GM06990 (cell line): ENCODE results near the gene POLR2E.

ENCODE experiments used
- DNase-seq: peaks from one replicate; pipeline ENCODE4 v3.0.0-alpha.2; 2011; ENCODE audit not compliant: insufficient read length; ENCODE audit errors: extremely low read depth
- H3K27me3 ChIP-seq: replicated peaks from 2 replicates; pipeline ENCODE4 v1.6.0; 2011; ENCODE audit warnings: low read length; ENCODE audit not compliant: control insufficient read depth, insufficient read depth
- H3K36me3 ChIP-seq: 2 replicates; pipeline ENCODE4 v1.5.1; 2011; ENCODE audit warnings: low read length; ENCODE audit not compliant: control insufficient read depth, insufficient read depth
- H3K4me3 ChIP-seq: replicated peaks from 2 replicates; pipeline ENCODE4 v1.5.1; 2011; ENCODE audit warnings: low read depth, mild to moderate bottlenecking, control low read depth, low read length
- TF ChIP-seq, protein P1 (sequence below): IDR thresholded peaks from 2 replicates; pipeline ENCODE4 v1.5.1; 2011; ENCODE audit warnings: low read length, control low read depth, mild to moderate bottlenecking, inconsistent platforms; ENCODE audit not compliant: insufficient read depth, poor library complexity, severe bottlenecking

The POLR2E gene

GRCh38 chr19:1113030-1113985 is 18.1 kb upstream of the POLR2E start:
- Histone ChIP-seq H3K27me3 (no peaks in the 10 kb centered on the region), H3K36me3 (peaks cover 41% of the 10 kb centered on the region), H3K4me3 (no peak overlapping the region)
- peak; percentile 86 for DNase-seq
- TF ChIP-seq, protein P1, sequence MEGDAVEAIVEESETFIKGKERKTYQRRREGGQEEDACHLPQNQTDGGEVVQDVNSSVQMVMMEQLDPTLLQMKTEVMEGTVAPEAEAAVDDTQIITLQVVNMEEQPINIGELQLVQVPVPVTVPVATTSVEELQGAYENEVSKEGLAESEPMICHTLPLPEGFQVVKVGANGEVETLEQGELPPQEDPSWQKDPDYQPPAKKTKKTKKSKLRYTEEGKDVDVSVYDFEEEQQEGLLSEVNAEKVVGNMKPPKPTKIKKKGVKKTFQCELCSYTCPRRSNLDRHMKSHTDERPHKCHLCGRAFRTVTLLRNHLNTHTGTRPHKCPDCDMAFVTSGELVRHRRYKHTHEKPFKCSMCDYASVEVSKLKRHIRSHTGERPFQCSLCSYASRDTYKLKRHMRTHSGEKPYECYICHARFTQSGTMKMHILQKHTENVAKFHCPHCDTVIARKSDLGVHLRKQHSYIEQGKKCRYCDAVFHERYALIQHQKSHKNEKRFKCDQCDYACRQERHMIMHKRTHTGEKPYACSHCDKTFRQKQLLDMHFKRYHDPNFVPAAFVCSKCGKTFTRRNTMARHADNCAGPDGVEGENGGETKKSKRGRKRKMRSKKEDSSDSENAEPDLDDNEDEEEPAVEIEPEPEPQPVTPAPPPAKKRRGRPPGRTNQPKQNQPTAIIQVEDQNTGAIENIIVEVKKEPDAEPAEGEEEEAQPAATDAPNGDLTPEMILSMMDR: peak; percentile 96

- TF ChIP-seq, protein P1: no peak
- Histone ChIP-seq H3K27me3 (no peaks in the 10 kb centered on the region), H3K4me3 (no peak overlapping the region), H3K36me3 (peaks cover 36% of the 10 kb centered on the region)
- DNase-seq: no peak
Observed at GRCh38 chr19:1112268-1113029, 17.3 kb upstream of the POLR2E start.

GRCh38 chr19:1111641-1112267 is 16.6 kb upstream of the POLR2E start:
- no peak for DNase-seq
- TF ChIP-seq, protein P1: no peak
- peaks cover 37% of the 10 kb centered on the region for H3K36me3 ChIP-seq
- no peaks in the 10 kb centered on the region for H3K27me3 ChIP-seq
- no peak overlapping the region for H3K4me3 ChIP-seq

DNA sequence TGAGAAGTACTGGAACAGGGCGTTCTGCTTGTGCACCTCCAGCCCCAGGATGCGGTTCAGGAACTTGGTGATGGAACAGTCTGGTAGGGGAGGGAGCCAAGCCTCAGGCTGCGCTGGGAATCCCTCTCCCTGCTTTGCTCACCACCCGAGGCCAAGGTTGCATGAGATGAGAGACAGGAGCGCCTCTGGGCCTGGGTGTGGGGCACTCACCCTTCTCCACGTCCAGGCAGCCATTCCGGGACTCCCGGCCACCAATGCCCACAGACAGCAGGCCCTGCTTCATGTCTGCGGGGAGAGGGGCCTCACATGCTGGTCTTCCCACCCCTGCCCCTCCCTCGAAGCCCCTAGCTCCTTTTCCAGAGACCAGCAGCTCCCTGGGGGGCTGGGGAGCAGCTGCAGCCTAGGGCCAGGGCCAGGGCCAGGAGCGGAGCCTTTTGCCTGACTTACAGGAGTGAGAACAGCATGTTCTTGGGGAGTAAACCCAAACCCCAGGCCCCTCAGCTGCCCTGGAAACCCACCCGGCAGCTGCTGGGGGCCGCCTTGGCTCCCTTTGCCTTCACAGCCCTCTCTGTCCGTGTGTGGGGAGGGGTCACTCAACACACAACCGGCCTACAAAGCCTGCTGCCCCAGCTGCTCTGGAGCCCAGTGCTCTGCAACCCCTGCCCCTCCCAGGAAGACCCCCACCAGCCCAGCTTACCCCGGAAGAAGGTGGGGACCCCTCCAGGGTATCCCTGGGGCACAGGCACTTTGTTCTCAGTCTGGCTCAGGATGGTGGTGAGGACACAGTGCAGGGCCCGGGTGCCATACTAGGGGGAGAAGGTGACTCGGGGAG is 15.8 kb upstream of the POLR2E start:
- DNase-seq: no peak
- TF ChIP-seq, protein P1: no peak
- H3K27me3 ChIP-seq: no peaks in the 10 kb centered on the region
- H3K36me3 ChIP-seq: peaks cover 39% of the 10 kb centered on the region
- H3K4me3 ChIP-seq: no peak overlapping the region
